Left renal cortex interstitium (tissue), 4 donors: ENCODE results near the gene ELN. TPM values are rescaled to one million over a fixed set of nuclear protein-coding genes. Genes with fewer than 3 reads are reported as not detected.

ENCODE experiments used
- DNase-seq, 4 donors: peaks; one replicate each; pipeline ENCODE4 v3.0.0-alpha.2; 2013; ENCODE audit warnings: low read depth in 4 of 4, low spot score in 2 of 4, missing footprints in 1 of 4
- polyA plus RNA-seq, 4 donors: library from polyadenylated mRNA; unstranded; fragments of 120-200 nt; gene quantifications; one replicate each; pipeline ENCODE4 v1.2.1, GENCODE V29; 2013; ENCODE audit not compliant: insufficient read length in 4 of 4

ELN gene
- polyA plus RNA-seq, 4 donors: 63.5 to 130 (median 77.1) TPM

GRCh38 chr7:74023092-74023536 is 4.9 kb upstream of the ELN start:
- no peak for DNase-seq

DNA sequence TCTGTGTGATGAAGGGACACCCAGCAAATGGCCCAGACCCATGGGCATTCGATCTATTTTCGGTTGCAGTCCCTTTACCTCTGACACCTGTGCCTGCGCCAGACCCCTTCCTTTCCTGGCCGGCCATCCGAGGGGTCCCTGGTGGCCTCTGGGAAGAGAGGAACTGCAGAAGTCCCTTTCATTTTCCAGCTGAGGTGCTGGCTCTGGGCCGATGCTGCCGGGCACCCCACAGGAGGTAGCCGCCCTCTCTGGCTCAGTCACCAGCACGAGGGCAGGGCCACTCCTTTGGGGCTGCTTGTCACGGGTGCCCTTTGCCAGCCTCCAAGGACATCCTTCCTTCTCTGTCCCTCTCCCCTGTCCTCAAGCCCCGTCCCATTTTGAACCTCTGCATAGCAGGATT is 4.2 kb upstream of the ELN start:
- DNase-seq: no peak

DNA sequence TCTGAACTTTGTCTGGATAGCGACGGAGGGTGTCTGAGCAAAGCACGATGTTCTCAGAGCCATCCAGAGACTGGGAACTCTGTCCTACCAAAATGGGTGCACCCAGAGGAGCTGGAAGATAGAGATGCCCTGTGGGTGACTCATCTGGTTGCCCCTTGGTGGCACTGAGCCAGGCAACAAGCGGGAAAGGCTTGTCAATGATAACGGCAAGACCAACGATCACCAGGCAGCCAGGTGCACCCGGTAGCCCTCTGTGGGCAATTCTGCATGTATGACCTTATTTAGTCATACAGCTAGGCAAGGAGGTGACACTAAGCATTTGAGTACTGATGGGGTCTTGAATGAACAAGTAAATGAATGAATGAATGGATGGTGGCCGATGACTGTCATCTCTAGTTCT is 2.8 kb upstream of the ELN start:
- no peak for DNase-seq

GRCh38 chr7:74025730-74026129 is 2.2 kb upstream of the ELN start:
- no peak for DNase-seq

GRCh38 chr7:74026406-74026902 is 1.5 kb upstream of the ELN start:
- DNase-seq: no peak

- DNase-seq: no peak
Measured at GRCh38 chr7:74026903-74027682, 880 bp upstream of the ELN start.

DNA sequence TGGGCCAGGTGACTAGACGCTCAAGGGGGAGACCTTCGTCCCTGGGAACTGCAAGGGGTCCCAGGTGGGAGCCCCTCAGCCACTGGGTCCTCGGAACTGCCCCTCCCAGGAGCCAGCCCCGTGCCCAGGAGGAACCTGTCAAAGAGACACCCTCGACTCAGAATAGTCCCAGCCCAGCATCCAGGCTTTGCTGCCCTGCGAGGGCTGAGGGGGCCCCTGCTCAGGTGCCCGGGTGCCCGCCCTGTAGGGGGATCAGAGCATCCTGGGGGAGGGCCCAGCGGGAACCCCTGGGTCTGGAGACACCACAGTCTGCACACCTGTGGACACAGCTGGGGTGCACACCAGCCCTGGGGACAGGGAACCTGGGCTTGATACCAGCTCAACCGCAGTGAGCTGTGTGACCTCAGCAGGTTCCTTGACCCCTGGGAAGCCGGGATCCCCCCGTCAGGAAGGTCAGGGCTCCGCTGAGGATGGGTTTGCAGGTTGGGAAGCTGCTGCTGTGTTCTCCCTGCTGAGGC is 407 bp downstream of the ELN start:
- no peak for DNase-seq

GRCh38 chr7:74029089-74029785 is 1.3 kb downstream of the ELN start:
- DNase-seq: no peak

DNA sequence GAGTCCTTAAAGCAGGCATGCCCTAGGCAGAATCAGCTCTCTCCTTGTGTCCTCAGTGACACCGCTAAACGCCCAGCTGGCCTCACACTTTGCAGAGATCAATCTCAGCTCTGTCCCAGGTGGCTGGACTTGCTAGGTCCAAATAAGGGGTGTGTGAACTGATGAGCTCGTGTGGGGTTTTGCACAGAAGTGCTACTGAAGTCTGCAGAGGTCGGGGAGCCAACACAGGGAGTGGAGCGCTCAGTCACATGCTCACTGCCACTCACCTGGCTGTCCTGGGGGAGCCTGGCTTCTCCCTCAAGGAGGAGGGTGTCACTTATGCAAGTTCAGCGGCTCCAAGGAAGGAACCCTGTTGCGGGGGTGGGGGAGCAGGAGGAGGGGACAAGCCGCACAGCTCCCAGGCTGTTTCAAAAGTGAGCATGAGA is 2.0 kb downstream of the ELN start:
- no peak for DNase-seq

GRCh38 chr7:74030861-74031260 is 2.9 kb downstream of the ELN start:
- no peak for DNase-seq

DNA sequence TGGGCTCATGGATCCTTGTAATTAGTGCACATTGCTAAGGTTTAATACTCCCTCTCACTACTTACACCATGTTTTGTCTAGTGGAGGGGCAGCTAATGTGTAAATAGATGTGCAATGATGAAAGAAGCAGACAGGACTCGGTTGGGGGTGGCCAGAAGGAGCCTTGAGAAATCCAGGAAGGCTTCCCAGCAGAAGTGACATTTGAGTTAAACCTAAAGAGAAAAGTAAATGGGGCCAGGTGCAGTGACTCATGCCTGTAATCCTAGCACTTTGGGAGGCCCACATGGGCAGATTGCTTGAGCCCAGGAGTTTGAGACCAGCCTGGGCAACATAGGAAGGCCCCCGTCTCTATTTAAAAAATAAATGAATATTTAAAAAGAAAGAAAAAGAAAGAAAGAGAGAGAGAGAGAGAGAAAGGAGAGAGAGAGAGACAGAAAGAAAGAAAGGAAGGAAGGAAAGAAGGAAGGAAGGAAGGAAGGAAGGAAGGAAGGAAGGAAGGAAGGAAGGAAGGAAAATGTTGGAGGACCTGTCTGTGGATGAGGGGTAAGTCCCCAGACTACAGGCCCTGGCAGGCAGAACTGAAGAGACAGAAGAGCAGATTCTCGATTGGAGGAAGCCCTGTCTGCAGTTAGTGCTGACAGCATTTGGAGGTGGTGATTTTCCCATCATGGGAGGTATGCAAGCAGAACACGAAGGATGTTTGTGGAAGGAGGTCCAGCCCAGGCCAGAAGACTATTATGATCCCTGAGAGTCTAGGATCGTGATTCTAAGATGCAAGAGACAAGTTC is 3.6 kb downstream of the ELN start:
- no peak for DNase-seq

GRCh38 chr7:74032191-74032490 is 4.2 kb downstream of the ELN start:
- no peak for DNase-seq

- DNase-seq: no peak
Measured at GRCh38 chr7:74032624-74033371, 4.8 kb downstream of the ELN start.

DNA sequence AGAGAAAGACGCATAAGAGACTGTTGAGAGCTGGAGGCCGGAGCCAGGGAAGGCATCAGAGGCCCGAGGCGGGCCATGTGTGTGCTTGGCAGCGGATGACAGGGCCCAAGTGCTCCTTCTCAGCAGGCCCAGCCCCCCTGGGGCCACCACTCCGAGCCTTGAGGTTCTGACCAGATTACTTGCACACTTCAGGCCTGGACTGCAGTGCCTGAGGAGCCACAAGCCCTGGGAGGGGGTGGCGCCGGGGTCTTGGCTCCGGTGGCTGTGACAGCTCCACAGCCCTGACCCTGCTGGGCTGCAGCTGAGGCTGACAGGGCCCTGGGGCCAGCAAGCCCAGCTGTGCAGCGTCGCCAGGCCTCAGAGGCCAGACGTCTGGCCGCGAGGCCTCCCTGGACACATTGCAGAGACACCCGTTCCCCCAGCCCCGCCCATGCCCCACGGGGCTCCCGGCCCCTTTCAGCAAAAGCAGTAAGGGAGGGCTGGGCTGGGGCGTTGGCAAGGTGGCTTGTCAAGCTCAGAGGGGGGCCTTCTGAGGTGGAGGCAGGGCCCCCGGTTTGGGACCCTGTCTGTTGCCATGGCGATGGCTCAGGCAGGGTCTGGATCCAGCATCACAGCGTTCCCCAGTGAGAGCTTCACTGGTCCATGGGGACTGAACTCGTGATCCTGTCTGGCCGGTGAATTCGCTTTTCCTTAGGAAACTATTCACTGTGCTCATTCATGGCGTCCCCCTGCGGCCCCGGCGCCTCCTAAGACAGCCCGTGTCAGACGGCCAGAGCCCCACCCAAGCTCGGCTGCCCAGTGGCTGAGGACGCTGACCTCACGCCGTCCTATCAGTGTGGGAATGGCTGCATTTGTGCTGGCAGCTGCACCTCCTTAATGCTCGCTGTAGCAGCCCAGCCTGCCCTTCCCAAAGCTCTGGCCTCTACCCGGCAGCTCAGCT is 5.7 kb downstream of the ELN start:
- no peak for DNase-seq

GRCh38 chr7:74037609-74038008 is 9.6 kb downstream of the ELN start:
- no peak for DNase-seq

DNA sequence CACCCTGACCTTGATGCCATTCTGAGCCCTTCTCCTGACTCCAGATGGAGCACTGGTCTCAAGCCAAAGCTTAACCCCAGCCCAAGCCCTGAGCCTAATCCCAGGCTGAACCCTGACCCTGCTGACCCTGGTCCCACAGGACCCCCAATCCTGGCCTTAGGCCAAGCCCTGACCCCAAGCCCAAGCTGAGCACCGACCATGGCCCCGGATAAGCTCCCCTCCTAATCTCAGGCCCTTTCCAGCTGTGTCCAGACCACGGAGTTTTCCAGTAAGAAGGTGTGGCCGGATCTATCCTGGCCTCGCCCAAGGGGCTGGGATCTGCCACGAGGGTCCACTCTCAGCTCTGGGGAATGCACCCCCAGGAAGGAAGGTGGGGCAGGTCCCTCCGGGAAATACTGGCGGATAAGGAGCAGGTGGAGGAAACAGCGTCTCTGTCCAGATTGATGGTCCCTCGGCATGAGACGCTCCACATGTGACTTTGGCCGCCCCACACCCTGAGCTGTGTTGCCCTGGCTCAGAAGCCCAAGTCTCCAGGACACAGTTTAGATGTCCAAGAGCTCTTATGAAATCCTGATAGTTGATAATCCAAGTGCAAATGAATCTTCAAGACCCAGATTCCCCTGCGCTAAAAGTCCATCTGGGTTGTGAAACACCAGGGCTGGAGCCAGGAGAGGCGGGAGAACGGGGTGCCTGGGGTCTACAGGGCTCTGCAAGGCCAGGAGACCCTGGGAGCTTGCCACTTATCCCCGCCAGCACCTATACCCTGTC is 10.4 kb downstream of the ELN start:
- no peak for DNase-seq

- no peak for DNase-seq
Measured at GRCh38 chr7:74039337-74039736, 11.4 kb downstream of the ELN start.

DNA sequence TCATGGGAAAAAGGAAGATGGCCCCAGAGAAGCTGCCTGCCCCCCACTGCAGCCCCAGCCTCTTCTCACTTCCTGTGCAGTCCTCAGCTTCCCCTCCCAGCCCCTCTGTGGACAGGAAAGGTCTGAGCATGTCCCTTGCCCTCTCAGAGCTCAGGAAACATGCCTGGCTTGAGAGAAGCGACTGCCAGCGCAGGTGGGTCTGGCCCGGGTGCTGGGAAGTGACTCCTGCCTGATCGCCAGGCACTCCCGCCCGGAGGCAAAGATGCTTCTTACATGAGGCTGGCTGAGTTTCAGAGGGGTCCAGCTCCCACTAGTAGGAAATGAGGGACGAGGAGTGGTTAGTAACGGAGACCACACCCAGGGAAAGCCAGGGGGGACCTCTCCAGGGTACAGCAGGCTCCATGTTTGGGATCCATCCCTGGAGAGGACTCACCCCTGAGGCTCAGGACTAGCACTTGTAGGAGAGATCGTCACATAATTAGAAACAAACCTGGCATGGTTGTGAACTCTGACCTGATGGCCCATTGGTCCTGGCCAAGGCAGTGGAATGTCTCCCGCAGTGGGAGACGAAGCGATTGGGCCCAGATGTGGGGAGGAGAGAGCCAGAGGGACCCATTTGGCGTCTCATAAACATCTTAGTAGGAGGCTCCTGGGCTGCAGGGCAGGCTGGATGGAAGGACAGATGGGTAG is 12.3 kb downstream of the ELN start:
- no peak for DNase-seq
